GM19468 (cell line): ENCODE measurements around the gene KRTAP27-1.

Experiments used
- ATAC-seq: cut with Tn5 transposase; IDR thresholded peaks from one replicate; pipeline ENCODE4 v1.9.1; 2021; ENCODE audit warnings: mild to moderate bottlenecking, moderate library complexity, moderate number of reproducible peaks; ENCODE audit not compliant: unreplicated experiment; ENCODE audit errors: extremely low read depth

KRTAP27-1 gene

GRCh38 chr21:30305136-30305535 is 32.4 kb downstream of the KRTAP27-1 start:
- ATAC-seq, result no peak

- no peak for ATAC-seq
Measured at GRCh38 chr21:30289215-30289614, 48.3 kb downstream of the KRTAP27-1 start, which contains the start of gene KRTAP25-1. Gene KRTAP25-1, minus strand, starts transcription at chr21:30289514. Its CDS starts 24 bp downstream, at chr21:30289490.
